Rectal smooth muscle tissue (tissue), 1 donor: ENCODE measurements around the gene CTSO.

ENCODE experiments used
- H3K27ac ChIP-seq: one replicate; pipeline ENCODE4 v1.7.0; 2013; ENCODE audit warnings: low read depth, low read length, inconsistent platforms
- H3K27me3 ChIP-seq: one replicate; pipeline ENCODE4 v1.7.0; 2013; ENCODE audit warnings: low read length; ENCODE audit not compliant: control insufficient read depth, insufficient read depth
- H3K36me3 ChIP-seq: one replicate; pipeline ENCODE4 v1.7.0; 2013; ENCODE audit warnings: low read length; ENCODE audit not compliant: control insufficient read depth, insufficient read depth
- H3K4me1 ChIP-seq: one replicate; pipeline ENCODE4 v1.7.0; 2013; ENCODE audit warnings: low read length; ENCODE audit not compliant: control insufficient read depth, insufficient read depth
- H3K4me3 ChIP-seq: one replicate; pipeline ENCODE4 v1.7.0; 2013; ENCODE audit warnings: low read length
- H3K9ac ChIP-seq: one replicate; pipeline ENCODE4 v1.7.0; 2013; ENCODE audit warnings: low read length

Gene CTSO

GRCh38 chr4:155891058-155891457, 62.6 kb downstream of the CTSO start:
- H3K36me3 ChIP-seq, result no peaks in the 10 kb centered on the region
- no peaks in the 10 kb centered on the region for H3K27me3 ChIP-seq

GRCh38 chr4:155889946-155890345, 63.7 kb downstream of the CTSO start:
- no peak overlapping the region for H3K27ac ChIP-seq
- no peaks in the 10 kb centered on the region for H3K27me3 ChIP-seq
- H3K9ac ChIP-seq, result no peak overlapping the region

More at GRCh38 chr4:155891058-155891457, 62.6 kb downstream of the CTSO start:
- no peaks in the 10 kb centered on the region for H3K4me1 ChIP-seq
- H3K9ac ChIP-seq, result no peak overlapping the region
- no peak overlapping the region for H3K27ac ChIP-seq
- no peak overlapping the region for H3K4me3 ChIP-seq

DNA sequence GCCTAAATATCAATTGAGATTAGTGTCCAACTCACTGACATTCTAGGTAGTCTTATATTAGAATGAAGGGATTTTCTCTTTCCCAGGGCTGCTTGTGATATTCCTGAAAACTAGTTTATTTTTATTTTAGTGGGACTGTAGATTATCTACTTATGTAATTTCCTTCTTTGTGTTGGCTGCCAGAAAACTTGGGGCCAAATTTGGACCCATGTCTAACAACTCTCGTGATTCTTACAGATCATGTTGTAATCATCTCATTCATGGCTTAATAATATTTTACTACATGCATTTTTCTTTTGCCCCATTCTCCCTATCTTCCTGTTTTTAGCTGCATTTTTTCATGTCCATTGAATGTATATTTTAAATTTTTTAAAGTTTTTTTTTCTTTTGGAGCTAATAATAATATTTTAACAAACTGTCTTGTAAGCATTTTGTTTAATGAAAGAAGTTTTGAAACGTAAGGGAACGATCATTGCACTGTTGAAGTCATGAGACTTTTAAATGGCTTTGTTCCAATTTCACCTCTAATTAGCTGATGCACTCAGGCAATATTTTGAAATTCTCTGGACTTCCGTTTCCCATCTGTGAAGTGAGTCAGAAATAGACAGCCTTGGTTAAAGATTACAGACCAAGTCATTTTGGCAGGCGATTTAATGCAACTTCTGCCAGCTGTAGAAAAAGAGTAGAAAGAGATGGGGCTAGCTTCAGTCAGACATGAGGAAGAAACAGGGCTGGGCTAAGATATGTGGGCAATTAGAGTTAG, 64.5 kb downstream of the CTSO start:
- no peaks in the 10 kb centered on the region for H3K27me3 ChIP-seq
- H3K9ac ChIP-seq, result no peak overlapping the region
- H3K27ac ChIP-seq, result no peak overlapping the region
- H3K4me1 ChIP-seq, result no peaks in the 10 kb centered on the region
- no peaks in the 10 kb centered on the region for H3K36me3 ChIP-seq
- H3K4me3 ChIP-seq, result no peak overlapping the region

More at GRCh38 chr4:155889946-155890345, 63.7 kb downstream of the CTSO start:
- H3K4me3 ChIP-seq, result no peak overlapping the region
- no peaks in the 10 kb centered on the region for H3K4me1 ChIP-seq
- no peaks in the 10 kb centered on the region for H3K36me3 ChIP-seq

GRCh38 chr4:155887847-155888570, 65.7 kb downstream of the CTSO start:
- H3K4me3 ChIP-seq, result no peak overlapping the region

GRCh38 chr4:155887045-155887444, 66.6 kb downstream of the CTSO start:
- no peaks in the 10 kb centered on the region for H3K36me3 ChIP-seq
- H3K9ac ChIP-seq, result no peak overlapping the region
- no peak overlapping the region for H3K4me3 ChIP-seq
- no peaks in the 10 kb centered on the region for H3K4me1 ChIP-seq
- H3K27ac ChIP-seq, result no peak overlapping the region
- no peaks in the 10 kb centered on the region for H3K27me3 ChIP-seq

More at GRCh38 chr4:155887847-155888570, 65.7 kb downstream of the CTSO start:
- Histone ChIP-seq H3K27ac (no peak overlapping the region), H3K9ac (no peak overlapping the region), H3K4me1 (no peaks in the 10 kb centered on the region), H3K27me3 (no peaks in the 10 kb centered on the region), H3K36me3 (no peaks in the 10 kb centered on the region)

GRCh38 chr4:155885666-155886065, 68.0 kb downstream of the CTSO start:
- H3K27ac ChIP-seq, result no peak overlapping the region
- no peaks in the 10 kb centered on the region for H3K36me3 ChIP-seq
- H3K9ac ChIP-seq, result no peak overlapping the region
- H3K4me1 ChIP-seq, result no peaks in the 10 kb centered on the region
- H3K4me3 ChIP-seq, result no peak overlapping the region
- H3K27me3 ChIP-seq, result no peaks in the 10 kb centered on the region

DNA sequence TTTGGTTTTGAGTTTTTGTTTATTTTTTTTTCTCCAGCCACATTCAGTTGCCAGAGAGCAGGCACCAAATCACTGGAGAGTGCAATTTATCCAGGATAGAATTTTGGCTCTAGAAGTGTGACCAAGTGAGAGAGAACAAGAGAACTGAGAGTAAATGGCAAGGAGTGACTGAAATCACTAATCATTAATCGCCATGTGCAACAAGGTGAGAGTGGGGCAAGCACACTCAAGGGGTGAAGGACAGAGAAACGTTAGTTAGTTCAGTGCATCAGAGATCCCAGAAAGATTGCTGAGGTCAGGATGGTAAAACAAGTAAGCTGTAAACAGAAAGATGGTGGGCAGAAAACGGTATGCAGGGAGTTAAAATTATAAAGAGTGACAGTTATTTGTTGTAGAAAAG, 69.8 kb downstream of the CTSO start:
- no peaks in the 10 kb centered on the region for H3K36me3 ChIP-seq
- no peak overlapping the region for H3K9ac ChIP-seq
- no peak overlapping the region for H3K4me3 ChIP-seq
- H3K4me1 ChIP-seq, result no peaks in the 10 kb centered on the region
- H3K27me3 ChIP-seq, result no peaks in the 10 kb centered on the region
- H3K27ac ChIP-seq, result no peak overlapping the region

GRCh38 chr4:155881555-155881954, 72.1 kb downstream of the CTSO start:
- no peaks in the 10 kb centered on the region for H3K4me1 ChIP-seq
- H3K4me3 ChIP-seq, result no peak overlapping the region
- H3K27ac ChIP-seq, result no peak overlapping the region
- H3K36me3 ChIP-seq, result no peaks in the 10 kb centered on the region
- no peak overlapping the region for H3K9ac ChIP-seq
- H3K27me3 ChIP-seq, result no peaks in the 10 kb centered on the region

- no peak overlapping the region for H3K9ac ChIP-seq
- H3K27me3 ChIP-seq, result no peaks in the 10 kb centered on the region
- no peaks in the 10 kb centered on the region for H3K36me3 ChIP-seq
- no peaks in the 10 kb centered on the region for H3K4me1 ChIP-seq
- no peak overlapping the region for H3K4me3 ChIP-seq
- H3K27ac ChIP-seq, result no peak overlapping the region
These were observed 73.9 kb downstream of the CTSO start for GRCh38 chr4:155879767-155880166.

DNA sequence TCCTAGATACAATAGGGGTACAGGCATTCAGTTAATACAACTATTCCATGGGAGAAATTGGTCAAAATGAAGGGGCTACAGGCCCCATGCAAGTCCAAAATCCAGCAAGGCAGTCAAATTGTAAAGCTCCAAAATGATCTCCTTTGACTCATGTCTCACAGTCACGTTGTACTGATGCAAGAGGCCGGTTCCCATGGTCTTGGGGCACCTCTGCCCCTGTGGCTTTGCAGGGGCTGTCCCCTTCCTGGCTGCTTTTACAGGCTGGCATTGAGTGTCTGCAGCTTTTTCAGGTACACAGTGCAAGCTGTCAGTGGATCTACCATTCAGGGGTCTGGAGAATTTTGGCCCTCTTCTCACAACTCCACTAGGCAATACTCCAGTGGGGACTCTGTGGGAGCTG, 75.1 kb downstream of the CTSO start:
- Histone ChIP-seq H3K27me3 (no peaks in the 10 kb centered on the region), H3K27ac (no peak overlapping the region), H3K4me3 (no peak overlapping the region), H3K4me1 (no peaks in the 10 kb centered on the region), H3K36me3 (no peaks in the 10 kb centered on the region), H3K9ac (no peak overlapping the region)

GRCh38 chr4:155877971-155878370, 75.7 kb downstream of the CTSO start:
- H3K27me3 ChIP-seq, result no peaks in the 10 kb centered on the region
- H3K4me1 ChIP-seq, result no peaks in the 10 kb centered on the region
- H3K27ac ChIP-seq, result no peak overlapping the region
- H3K9ac ChIP-seq, result no peak overlapping the region
- H3K36me3 ChIP-seq, result no peaks in the 10 kb centered on the region
- no peak overlapping the region for H3K4me3 ChIP-seq

DNA sequence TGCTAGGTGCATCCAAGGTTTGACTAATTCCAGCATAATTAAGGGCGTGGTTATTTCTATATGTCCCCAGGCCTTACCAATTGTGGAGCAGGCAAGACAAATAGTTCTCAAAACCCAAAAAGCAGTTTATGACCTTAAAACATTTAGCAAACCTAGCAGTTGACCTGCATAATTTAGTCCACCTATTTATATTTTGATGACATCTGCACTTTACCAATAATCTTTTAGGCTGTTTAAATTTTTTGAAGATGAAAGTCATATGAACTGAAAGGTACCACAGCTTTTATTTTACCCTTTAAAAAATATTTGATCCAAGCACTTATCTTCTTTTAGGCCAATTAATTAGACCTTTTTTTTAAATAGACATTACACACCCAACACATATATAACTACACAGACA, 77.8 kb downstream of the CTSO start:
- H3K4me1 ChIP-seq, result no peaks in the 10 kb centered on the region
- no peaks in the 10 kb centered on the region for H3K36me3 ChIP-seq
- H3K27me3 ChIP-seq, result no peaks in the 10 kb centered on the region
- no peak overlapping the region for H3K4me3 ChIP-seq
- no peak overlapping the region for H3K27ac ChIP-seq
- H3K9ac ChIP-seq, result no peak overlapping the region
